Measurements from ENCODE around the gene BRD7.
"Not testable (repeated sequence)": the region's sequence is repeated elsewhere in the genome, so short reads cannot be mapped to it uniquely, and the experiment has no call there.

The BRD7 gene

DNA sequence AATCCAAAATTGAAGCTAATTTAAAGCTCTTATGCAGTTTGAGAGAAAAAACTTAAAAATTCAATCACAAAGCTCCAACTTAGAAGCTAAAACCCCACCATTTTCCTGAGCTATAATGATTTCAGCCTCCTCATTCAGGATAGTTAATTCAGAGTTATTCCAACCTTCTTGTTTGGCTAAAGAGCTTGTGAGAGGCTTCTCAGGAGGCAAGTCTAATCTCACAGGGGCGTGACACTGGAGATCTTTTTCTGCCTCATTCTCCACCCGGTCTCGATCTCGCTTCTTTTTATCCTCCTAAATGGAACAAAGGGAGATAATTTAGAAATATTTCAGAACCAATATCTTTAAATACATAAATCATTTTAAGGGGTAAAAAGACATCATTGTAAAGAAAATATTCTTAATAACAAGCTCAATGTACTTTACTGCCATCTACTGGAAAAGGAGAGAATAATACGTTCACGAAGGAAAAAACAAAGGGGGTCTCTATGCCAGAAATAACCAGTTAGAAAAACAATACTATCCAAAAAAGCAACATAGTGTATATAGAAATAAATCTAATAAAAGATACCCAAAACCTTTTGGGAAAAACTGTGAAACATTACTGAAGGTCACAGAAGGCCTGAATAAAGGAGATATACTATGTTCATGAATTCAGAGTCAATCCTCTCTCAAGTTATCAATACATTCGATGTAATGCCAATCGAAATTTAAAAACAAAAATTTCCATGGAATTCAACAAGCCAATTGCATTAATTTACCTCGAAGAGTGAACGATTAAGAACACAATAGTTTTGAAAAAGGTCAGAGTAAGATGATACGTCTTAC is 13.9 kb downstream of the BRD7 start:
- peak; percentile 51 for DNase-seq (ENCODE audit: low spot score)

DNA sequence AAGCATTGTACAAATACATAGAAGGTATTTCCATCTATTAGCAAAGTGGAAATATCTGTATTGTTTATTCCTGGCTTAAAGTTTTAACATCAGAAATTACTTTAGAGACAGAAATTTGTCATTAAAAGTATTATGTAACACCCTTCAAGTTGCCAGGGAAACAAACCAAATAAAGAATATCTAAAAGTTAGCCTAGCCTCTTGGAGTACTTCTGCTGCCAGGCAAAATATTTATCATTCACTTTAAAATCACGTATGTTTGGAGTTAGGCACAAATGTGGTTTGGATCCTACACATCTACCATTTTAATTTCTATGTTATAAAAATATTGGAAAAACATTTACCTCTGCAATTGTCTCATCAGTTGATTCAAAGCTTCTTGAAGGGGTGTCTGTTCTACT is 14.7 kb downstream of the BRD7 start:
- no peak for DNase-seq (ENCODE audit: low spot score)

DNA sequence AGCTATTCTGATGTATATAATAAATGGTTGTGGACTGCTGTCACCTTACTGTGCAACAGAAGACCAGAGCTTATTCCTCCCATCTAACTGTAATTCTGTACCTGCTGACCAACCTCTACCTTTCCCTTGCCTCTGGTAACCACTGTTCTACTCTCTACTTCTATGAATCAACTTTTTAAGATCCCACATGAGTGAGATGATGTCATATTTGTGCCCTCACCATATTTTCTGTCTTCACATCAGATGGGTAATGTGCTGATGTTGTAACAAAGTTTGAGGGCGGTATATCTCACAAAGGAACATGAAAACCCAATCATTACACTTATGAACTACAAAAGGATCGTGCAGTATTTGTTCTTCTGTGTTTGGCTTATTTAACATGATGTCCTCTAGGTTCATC is 16.8 kb downstream of the BRD7 start:
- DNase-seq (ENCODE audit: low spot score), result no peak

DNA sequence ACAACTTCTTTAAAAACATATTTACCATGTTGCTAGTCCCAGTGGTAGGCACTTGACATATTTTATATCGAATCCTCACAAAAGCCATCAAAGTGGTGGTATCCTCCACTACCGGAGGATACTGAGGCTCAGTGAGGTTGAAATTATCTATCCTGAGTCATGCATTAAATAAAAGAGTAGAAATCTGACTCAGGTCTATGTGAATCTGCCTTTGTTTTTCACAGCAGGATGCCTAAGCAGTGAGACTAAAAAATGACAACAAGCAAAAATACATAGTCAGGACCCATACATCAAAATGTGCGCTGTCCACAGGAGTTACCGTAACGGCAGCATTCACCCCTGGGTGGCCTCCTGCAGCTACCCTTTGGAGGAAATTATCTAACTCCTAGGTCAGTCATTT is 17.7 kb downstream of the BRD7 start:
- DNase-seq (ENCODE audit: low spot score), result no peak

DNA sequence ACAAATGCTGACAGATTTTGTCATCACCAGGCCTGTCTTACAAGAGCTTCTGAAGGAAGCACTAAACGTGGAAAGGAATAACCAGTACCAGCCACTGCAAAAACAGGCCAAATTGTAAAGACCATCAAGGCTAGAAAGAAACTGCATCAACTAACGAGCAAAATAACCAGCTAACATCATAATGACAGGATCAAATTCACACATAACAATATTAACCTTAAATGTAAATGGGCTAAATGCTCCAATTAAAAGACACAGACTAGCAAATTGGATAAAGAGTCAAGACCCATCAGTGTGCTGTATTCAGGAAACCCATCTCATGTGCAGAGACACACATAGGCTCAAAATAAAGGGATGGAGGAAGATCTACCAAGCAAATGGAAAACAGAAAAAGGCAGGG is 23.6 kb downstream of the BRD7 start:
- DNase-seq (ENCODE audit: low spot score), result not testable (repeated sequence)

DNA sequence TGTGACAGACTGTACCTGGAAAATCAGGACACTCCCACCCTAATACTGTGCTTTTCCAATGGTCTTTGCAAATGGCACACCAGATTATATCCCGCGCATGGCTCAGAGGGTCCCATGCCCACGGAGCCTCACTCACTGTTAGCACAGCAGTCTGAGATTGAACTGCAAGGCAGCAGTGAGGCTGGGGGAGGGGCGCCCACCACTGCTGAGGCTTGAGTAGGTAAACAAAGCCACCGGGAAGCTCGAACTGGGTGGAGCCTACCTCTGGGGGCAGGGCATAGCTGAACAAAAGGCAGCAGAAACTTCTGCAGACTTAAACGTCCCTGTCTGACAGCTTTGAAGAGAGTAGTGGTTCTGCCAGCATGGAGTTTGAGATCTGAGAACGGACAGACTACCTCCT is 25.2 kb downstream of the BRD7 start:
- not testable (repeated sequence) for DNase-seq (ENCODE audit: low spot score)

DNA sequence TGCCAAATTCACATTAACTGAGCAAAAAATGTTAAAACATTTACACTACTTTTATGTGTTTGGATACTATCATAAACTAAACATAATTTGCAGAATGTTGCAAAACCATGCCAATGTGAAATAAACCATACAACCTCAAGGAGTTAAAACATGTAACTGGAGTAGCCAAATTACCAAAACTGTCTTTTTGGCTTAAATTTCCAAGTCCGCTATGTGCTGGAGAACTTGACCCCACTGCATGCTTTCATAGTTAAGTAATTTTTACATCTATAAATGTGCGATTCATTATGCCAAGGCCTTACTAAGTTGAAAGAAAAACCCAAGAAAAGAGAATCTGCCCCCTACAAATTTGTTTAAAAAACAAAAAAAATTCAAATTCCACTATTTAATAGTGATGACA is 28.2 kb downstream of the BRD7 start:
- peak; percentile 27 for DNase-seq (ENCODE audit: low spot score)

DNA sequence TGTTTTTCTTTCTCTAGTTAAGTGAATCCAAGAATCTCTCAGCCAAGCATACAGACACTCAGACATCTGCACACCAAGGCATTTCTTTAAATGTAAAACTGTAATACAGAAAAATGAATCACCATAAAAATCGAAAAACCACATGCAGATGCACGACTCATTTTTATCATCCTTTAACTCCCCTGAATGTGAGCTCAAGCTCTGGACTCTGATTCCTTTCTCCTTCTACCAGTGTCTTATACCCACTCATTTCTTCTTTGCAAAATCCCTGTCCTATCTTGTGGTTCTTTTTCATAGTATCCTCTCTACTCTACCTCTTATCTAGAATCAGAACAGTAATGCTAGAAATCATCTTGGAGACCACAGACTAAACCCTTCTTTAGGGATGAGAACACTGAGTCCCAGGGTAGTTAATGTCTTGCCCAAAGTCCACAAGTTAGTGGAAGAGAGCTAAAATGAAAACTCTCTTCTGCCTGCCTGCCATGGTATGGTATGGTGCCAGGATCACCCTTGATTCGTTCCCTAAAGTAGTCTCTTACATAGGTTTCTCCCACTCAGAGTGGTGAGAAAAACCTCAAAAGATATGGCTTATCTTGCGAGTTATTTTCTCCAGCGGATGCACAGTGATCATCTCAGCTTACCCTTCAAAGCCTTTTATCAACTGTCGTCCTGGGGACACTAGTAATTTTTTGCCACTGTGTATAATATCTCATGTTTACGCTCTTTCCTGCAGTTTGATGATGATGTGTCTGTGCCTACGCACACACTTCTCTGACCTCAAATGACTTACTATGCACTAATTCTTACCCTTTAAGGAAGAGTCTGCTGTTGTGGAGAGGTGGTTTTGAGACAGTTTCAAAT is 30.2 kb downstream of the BRD7 start:
- peak; percentile 17 for DNase-seq (ENCODE audit: low spot score)

DNA sequence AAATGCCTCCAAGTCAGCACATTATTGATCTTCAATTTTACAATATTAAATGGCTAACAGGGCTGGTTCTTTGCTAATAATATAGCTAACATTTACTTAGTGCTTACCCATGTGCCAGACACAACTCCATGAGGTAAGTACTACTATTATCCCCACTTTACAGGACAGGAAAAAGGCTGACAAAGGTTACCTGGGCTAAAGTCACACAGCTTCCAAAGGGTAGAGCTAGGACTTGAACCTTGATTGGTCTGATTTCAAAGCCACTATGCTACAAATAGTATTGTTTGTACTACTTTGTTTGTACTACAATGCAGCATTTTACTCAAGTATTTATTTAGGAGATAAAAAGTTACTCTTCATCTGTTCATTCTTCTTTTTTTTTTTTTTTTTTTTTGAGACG is 31.9 kb downstream of the BRD7 start:
- no peak for DNase-seq (ENCODE audit: low spot score)

DNA sequence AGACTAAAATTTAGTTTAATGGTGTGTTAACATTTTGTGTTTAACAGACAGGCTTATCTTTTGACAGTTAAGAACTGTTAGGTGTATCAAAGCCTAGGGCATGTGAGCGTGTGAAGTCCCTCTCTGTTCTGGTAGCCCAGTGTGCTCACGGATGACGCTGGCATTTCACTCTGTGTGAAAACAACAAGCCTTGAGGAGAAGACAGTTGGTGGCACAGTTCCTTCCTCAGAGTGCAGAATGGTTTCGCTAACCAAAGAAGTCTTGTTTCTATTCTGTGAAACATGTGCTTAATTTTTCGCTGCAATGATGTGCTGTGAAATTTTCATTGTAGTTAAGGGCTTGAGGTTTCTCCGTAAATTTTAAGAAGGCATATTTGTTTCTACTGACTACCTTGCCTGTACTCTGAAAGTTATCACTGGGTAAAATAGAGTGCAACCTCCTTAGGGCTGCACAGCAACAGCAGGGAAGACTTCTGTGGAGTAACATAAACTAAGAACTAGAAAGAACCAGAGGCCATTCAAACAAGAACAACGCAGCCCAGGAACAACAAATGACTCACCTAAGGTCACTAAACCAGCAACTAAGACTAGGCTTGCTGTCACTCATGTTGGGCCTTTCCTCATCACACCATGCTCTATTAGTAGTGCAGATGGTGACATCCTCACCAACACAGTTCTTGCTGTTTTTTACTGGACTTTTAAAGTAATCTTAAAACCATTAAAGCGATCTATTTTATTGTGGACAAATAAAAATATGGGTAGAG is 33.4 kb downstream of the BRD7 start:
- no peak for DNase-seq (ENCODE audit: low spot score)

DNA sequence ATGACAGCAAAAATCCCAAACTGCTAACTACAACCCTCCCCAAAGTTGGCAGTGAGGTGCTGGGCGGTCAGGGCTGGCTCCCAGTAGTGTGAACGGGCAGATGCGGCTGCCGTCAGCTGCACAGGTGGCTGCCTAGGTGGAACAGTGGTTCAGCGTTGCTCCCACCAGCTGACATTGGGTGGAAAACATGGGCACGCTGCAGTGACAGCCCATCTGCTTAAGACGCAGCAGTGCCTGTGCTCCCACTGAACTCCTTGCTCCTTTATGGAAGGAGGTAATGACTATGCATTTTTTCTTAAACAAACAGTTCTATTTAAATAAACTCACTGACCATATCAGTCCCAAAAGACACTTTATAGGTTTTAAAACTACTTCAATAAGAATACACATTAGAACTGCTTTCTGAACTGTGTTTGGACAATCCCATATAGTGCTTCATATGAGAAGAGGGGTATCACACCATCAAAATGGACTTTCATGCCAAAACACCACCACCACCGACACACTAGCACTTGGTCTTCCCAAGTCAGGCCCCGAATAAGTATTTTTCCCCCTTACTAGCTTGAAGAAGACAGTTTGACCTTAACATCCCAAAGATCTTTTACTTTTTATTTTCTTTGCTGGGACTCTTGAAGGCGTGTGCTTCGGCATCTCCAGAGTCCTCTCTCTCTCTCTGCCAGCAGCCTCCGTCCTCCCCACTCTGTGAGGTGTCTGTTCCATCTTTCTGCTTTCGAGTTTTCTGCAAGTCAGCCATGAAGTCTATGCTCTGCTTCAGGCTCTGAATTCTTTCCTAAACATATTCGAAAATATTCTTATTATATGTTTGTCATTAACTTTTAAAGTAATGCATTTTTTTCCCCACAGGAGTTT is 34.4 kb downstream of the BRD7 start:
- no peak for DNase-seq (ENCODE audit: low spot score)

DNA sequence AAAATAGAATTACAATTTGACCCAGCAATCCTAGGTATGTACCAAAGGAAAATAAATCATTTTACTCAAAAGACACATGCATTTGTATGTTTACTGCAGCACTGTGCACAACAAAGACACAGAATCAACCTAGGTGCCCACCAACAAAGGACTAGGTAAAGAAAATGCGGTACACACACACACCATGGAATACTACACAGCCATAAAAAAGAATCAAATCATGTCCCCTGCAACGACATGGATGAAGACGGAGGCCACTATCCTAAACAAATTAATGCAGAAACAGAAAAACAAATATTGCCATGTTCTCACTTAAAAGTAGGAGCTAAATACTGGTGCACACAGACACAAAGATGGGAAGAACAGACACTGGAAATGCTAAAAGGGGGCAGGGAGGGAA is 36.2 kb downstream of the BRD7 start:
- DNase-seq (ENCODE audit: low spot score), result no peak

DNA sequence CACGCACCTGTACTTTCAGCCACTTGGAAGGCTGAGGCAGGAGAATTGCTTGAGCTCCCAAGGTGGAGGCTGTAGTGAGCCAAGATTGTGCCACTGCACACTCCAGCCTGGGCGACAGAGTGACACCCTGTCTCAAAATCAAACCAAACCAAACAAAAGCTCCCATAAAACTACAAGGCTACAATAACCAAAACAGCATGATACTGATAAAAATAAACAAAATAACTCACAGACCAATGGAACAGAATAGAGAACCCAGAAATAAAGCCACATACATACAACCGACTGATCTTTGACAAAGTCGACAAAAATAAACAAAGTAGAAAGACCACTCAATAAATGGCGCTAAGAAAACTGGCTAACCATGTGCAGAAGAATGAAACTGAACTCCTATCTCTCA is 37.2 kb downstream of the BRD7 start:
- no peak for DNase-seq (ENCODE audit: low spot score)

DNA sequence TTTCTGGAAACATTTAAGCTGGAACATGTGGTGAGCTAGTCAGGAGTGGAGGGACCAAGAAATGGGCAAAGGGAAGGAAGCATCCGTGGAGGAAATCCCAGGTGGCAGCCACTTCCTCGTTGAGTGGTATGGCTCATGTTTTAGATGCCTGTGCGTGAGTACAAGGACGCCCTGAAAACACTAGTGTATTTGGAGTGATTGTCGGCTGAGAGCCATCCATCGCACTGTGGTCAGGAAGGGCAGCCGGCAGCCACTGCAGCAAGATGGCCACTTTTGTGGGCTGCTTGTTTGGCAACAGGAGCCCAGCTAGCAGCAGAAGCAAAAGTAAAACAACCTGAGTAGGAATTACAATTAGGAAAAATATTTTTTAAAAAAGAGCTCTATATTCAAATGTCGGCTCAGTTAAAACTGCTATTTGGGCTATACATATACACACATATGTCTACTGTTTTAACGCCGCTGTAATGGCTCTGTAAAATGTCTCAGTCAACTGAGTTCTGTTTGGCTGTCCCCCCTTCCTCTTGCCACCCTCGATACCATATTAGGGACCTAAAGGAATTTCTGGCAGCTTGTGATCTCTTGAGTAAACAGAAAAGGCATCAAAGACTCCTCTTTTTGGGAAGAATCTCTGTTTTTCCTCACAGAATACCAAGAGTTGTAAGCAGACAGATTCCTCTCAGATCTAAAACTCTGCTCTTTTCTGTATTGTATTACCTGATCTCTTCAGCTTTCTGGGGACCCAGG is 39.2 kb downstream of the BRD7 start:
- DNase-seq (ENCODE audit: low spot score), result no peak

DNA sequence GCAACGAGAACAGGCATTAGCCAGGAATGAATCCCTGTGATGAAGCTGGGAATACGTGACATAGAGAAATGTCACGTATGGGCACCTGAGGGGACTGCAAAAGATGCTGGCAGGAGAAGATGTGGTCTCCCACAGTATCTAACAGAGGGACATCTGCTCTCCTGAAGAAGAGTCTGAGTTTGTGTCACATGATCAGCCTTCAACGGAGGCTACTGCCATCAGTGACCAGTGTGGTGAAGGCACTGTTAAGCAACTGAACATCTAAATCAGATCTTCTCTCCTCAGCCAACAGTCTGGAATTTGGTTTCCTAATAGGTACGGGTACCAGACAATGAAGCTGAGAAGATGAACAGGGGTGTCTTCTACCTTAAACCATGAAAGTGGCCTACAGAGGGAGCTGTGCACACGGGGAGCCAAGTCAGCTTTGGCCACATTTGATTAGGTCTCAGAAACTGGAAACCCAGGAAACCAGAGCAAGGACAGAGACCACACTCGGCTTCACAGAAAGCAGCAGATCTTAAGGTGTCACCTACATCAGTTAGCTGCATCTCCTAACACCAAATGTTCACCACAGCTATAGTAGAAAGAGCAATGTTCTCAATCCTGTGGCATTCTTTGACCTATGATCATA is 41.8 kb downstream of the BRD7 start:
- peak; percentile 37 for DNase-seq (ENCODE audit: low spot score)

DNA sequence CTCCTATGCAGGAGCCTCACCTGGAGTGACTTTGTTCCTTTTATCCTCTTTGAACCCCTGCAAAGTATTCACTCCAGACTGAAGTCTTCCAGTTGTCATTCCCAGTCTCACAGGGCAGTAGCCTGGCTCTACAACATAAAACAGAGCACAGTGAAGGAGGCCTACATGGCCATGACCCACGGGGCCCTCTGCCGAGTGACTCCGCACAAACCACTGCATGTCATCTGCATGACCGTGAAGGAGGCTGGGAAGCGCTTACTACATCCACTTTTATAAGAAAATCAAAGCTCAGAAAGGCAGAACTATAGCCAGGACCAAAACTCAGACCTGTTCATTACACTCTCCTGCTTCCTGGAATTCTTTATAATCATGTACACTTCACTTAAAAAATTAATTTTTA is 42.5 kb downstream of the BRD7 start:
- DNase-seq (ENCODE audit: low spot score), result no peak

DNA sequence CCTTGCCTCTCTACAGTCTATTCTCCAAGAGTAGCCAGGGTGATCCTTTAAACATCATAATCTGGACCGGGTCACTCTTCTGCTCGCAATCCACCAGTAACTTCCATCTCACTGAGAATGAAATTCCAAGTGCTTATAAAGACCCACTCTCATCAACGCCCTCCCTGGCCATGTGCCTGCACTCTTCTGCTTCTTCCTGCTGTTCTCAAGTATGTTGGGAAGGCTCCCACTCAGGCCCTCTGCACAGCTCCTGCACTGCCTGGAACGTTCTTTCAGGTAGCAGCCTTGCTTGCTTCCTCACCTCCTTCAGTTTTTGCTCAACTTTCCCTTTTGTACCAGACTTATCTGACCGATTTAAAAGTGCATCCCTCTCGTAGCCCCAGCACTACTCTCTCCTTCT is 44.4 kb downstream of the BRD7 start:
- no peak for DNase-seq (ENCODE audit: low spot score)

DNA sequence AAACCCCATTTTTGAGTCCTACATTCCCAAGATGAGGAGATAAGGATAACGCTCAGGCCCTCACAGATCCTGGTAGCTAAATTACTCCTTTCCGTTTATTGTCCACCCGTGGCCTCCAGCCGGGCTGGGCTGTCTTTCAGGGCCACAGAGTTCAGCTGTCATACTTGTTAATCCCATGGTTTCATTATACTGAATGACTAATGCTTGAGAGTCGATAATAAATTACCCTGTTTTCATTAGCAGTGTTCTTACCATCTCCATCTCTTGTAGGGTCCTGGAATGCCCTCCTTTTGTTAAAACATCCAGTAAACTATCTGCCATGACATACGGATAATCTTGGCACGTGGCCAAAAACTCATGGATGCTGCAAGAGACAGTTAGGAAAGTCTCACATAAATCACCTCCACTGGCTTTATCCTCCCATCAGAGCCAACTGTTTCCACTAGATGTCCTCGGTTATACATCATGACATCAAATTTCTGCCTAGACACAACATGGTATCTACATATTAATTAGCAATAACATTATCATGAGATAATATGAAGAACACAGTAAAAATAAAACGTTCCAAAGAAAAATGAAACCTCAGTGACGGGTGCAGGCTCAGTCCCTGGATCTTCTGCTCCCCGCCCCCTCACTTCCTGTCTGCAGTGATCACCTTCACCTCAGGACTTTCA is 45.3 kb downstream of the BRD7 start:
- DNase-seq (ENCODE audit: low spot score), result peak; percentile 44

DNA sequence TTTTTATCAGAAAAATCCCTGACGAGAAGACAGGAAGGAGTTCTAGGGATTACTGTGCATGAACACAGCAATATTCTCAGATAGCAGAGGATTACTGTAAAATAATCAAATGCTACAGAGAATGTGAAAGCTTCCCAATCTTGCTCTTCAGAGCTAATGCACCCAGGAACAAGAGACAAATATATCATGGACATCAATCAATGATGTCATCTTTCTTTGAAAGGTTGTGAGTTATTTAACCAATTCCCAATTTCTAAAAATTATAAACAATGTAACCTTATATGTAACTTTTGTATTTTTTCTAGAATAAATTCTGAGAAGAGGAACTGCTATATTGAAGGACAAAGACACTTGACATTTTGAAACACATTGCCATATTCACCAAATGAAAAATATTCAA is 46.5 kb downstream of the BRD7 start:
- DNase-seq (ENCODE audit: low spot score), result no peak

DNA sequence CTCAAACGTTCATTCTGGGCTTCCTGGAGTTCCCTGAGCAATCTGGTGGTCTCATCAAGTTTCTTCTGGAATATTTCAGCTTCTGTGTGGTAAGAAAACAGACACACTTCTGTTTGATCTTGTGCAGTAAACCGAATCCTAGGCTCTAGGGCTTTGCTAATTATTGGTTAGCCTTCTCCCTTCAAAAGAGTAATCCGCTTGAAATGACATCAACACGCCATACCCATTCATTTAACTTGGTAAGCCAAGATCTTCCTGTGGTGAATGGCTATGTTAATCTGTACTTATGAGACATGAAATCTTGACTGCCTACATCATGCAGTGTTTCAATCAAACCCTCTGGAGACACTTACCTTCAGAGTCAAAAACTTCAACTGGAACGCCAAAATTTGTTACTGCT is 48.5 kb downstream of the BRD7 start:
- no peak for DNase-seq (ENCODE audit: low spot score)
